HG03108 (cell line): ENCODE data around the gene FOXL3.

Source experiments
- ATAC-seq: cut with Tn5 transposase; IDR thresholded peaks from one replicate; pipeline ENCODE4 v1.9.1; 2021; ENCODE audit warnings: moderate library complexity; ENCODE audit not compliant: unreplicated experiment

Gene FOXL3

GRCh38 chr7:318878-319661, 29.1 kb downstream of the FOXL3 start:
- ATAC-seq, result no peak

GRCh38 chr7:320297-320696, 30.3 kb downstream of the FOXL3 start:
- ATAC-seq, result no peak

DNA sequence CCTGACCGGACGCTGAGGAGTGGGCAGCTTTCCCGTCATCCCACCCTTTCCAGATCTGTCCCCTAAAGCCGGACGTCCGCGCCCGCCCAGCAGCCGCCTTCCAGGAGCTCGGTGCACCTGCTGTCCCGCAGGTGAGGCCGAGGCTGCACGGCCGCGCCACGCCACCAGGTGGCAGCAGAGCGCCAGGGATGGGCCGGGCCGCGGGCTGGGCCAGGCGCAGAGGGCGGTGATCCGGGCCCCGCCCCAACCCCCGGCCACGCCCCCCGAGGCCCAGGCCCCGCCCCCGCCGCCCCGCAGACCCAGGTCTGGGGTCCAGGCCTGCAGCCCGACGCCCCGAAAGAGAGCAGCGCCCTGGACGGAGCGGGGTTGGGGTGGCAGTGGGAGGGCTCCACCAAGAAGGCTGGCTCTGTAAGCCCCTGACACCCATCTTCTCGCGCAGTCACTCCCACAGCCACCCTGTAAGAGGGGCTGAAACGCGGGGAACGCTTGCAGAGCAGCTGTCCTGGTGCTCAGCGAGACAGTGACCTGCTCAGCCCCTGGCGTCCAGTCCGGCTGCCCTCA, 32.2 kb downstream of the FOXL3 start:
- ATAC-seq, result no peak

DNA sequence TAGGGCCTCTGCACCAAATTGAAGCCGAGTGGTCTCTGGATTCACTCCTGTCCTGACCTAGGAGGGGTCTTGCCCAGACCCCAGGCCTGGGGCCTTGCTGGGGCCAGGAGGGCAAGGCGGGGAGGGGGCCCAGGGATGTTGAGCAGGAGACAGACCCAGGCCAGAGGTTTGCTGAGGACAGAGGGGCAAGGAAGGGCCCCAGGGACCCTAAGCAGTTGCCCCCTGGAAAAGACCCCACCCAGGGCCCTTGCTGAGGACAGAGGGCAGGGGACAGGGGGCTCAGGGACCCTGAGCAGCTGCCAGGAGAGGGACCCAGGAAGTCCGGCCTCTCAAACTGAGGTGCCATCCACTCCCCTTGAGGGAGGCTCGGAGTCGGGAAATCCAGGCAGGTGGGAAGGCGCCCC, 32.7 kb downstream of the FOXL3 start:
- ATAC-seq, result no peak

DNA sequence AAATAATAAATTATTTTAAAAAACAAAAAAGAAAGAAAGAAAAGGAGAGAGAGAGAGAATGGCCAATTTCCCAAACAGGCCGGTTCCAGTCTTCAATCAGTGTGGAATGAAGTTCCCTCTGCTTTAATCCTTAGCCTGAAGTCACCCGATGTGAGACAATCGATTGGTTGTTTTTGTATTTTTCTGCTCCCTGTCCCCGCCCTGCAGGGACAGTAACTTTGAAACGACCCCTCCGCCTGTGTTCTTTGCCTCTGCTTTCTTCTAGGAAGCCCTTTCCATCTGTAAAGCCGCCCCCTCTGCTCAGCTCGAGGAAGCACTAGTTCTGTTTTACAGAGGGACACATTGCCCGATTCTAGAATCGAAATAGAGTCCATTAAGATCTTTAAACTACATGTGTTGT, 33.4 kb downstream of the FOXL3 start:
- ATAC-seq, result no peak

DNA sequence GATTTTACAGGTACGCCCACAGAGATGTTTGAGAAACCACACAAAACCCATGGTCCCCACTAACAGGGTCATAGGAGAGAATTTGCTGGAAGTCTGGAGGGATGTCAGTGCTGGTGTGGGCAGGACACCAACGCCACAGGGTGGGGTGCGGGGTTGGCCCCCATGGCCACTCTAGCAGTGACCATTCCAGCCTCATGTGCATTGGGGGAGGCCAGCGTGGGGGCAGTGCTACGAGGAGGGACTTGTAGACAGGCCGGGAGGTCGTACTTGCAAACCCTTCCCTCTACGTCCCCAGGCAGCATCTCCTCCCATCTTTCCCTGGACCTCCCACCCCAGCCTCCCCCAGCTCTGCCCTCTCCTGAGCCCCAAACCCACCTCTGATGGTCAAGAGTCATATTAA, 34.0 kb downstream of the FOXL3 start:
- no peak for ATAC-seq

- no peak for ATAC-seq
Observed at GRCh38 chr7:325051-325798, 35.3 kb downstream of the FOXL3 start.

GRCh38 chr7:325811-326210, 35.8 kb downstream of the FOXL3 start:
- no peak for ATAC-seq

- ATAC-seq, result no peak
Observed at GRCh38 chr7:326273-326672, 36.3 kb downstream of the FOXL3 start.

DNA sequence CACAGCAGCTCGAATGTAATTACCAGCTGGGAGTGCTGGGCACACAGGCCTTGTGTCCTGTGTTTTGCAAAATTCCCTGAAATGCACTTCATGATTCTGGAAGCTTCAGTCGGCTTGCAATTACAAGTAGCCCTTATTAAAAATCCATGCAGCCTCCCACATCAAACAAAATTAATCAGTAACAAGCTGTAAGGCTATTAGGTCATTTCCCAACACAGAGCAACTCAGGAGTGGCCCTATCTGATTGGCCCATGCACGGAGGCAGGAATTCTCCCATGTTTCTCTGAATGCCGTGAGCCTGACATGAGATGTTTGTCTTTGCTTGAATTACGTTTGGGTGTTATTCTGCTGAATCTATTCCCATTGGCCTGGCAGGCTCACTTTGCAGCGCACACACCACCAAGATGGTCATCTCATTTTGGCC, 36.9 kb downstream of the FOXL3 start:
- ATAC-seq, result no peak

DNA sequence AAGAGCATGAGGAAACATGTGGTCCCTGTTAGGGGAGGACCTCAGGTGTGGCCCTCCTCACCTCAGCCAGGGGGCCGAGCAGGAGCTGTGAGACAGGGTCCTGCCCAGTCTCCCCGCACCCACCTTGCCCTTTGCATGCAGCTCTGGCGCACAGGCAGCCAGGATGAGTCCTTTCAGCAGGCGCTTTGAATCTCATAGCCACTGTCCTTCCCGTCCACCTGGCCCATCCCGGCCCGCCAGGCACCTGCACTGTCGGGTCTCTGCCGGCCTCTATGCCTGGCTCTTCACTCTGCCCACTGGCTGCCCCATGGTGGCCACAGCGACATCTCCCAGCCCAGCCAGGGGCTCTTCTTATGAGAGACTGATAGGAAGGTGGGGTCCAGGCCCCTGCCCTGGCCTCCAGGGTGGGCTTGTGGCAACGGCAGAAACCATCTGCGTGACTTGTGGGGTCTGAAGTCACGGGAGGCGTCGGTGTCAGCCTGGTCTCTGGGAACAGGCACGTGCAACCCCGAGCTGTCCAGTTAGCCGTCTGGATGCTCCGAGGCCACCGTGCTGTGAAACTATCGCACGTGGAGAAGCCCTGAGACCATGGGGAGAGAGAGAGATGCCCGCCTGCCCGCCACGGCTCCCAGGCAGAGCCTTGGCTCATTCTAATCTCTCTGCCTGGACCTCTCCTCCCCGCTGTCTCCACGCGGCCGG, 37.4 kb downstream of the FOXL3 start:
- ATAC-seq, result no peak

DNA sequence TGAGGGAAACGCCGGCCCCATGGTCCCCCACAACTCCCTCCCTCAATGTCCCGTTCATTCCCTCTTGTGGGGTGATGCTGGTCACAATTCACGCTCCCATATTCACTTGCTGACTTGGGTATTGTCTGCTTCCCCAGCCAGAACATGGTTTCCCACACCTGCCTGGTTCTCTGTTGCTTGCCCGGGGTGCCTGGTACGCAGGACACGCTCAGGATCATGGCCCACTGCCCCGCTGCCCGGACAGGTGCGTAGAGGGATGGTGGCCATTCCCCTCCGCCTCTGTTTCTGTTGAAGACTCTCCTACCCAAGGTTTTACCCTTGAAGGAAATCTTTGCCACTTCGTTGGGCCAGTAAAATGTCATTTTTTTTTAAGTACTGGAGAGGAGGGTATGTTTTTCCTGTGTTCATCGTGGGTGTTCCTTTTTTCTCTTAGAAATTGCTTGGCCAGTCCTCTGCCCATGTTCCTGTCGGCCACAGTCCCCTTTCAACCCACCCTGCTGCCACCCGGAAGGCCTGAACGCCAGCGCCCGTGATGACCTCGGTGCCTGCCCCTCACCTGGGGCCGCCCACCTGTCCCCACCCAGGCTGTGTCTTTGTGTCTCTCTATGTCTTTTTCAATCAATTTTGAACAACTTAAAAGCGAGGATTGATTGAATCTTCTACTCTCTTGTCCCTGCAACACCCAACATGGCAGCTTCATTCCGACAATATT, 38.2 kb downstream of the FOXL3 start:
- no peak for ATAC-seq

DNA sequence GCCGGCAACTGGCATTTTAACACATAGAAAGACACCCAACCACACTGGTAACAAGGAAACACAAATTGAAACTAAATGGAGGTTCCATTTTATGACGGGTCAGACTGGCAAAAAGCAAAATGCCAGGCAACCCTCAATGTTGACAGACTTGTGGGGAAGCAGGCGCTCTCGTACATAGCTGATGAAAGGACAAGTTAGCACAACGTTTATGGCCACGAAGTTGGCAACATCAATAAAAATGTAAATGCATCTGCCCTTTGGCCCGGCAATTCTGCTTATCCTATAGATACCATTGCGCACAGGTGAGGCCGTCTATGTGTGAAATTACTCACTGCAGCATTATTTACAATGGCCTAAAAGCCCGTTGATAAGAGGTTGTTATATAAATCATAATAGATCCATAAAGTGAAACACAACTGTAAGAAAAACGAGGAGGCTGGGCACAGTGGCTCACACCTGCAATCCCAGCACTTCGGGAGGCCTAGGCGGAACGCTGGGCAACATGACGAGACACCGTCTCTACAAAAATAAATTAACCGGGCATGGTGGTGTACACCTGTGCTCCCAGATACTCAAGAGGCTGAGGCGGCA, 39.8 kb downstream of the FOXL3 start:
- ATAC-seq, result no peak

DNA sequence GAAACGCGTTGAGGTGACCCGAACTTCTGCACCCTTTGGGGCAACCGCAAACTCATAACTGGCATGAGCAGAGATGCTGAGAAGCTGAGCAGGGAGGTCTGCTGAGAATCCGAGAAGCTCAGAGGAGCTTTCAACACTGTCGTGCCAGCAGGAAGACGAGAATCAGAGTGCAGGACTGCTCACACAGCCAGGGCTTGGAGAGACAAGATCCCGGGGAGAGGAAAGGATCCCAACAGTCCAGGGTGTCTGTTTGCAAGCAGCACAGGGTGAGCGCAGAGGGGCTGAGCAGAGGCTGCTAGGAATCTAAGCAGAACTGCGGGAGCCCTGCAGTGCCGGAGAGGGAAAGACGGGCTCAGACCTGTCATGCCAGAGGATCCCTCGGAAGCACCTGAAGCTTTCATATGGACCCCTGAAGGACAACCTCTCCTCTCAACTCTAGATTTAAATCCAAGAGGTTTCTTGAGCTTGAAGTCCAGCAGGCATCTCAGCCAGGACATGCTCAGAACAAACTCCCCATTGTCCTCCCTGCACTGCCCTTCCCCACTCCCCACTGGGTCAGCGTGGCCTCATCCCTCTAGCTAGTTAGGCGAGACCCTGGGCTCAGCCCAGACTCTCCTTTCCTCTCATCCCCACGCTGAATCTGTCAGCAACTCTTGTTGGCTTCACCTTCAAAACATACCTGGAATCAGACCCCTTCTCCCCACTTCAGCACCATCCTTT, 40.7 kb downstream of the FOXL3 start:
- ATAC-seq, result no peak

- no peak for ATAC-seq
Observed at GRCh38 chr7:332020-332517, 42.1 kb downstream of the FOXL3 start.

GRCh38 chr7:332646-333392, 42.8 kb downstream of the FOXL3 start:
- no peak for ATAC-seq

DNA sequence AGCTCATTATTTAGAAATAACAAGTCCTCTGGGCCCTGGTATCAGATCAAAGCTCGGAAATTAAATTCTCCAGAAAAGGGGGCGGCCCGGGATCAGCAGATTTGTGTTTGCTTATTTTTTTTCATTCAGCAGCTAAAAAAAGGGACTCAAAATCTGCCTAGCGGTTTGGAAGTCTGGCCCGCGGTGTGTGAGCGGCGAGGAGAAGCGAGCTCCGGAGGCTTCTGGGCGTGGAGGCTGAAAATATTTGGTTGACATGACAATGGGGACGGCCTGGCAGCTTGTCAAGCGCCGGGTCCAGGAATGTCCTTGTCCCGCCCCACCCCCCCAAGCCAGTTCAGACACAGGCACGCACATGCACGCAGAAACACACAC, 43.4 kb downstream of the FOXL3 start:
- no peak for ATAC-seq

DNA sequence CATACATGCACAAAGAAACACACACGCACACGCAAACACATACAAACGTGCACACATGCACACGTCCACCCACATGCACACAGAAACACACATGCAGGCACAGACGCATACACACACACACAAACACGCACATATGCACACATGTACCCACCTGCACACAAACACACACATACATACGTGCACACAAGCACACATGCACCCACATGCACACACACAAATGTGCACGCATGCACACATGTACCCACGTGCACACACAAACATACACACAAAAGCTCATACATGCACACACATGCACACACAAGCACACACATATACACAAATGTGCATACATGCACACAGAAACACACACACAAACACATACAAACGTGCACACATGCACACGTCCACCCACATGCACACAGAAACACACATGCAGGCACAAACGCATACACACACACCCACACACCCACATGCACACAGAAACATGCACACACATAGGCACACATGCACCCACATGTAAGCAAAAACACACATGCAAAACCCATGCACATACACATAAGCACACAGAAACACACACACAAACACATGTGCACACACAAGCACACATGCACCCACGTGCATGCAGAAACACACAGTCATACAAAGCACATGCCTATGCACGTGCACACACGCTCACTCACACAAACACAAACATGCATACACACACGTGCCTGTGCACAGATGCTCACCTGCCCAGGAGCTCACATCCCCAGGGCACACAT, 44.8 kb downstream of the FOXL3 start:
- no peak for ATAC-seq
